Dedifferentiated amniotic fluid mesenchymal stem cell (primary cell): ENCODE results near the gene MTHFD1L.

Experiments used
- DNase-seq: peaks from one replicate; pipeline ENCODE4 v3.0.0-alpha.2; 2016; ENCODE audit errors: extremely low spot score

The MTHFD1L gene

GRCh38 chr6:150866147-150866990 is 867 bp downstream of the MTHFD1L start:
- DNase-seq = peak; percentile 81

DNA sequence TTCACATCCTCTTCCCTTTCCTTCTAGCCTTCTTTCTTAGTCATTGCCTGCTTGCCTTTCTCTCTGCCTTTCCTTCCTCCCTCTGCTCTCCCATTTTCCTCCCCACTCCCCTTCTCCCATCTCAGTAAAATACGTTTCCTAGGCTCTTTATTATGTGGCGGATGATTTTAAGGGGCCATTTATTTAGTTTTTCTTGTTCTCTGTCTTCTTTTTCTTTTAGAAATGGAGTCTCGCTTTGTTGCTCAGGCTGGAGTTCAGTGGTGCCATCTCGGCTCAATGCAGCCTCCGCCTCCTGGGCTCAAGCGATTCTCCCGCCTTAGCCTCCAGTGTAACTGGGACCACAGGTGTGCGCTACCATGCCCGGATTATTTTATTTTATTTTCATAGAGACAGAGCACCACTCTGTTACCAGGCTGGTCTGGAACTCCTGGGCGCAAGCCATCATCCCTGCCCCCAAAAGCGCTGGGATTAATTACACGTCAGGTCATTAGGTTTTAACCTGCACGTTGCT is 1.5 kb downstream of the MTHFD1L start:
- no peak for DNase-seq

- DNase-seq = no peak
Measured at GRCh38 chr6:150868759-150869158, 3.3 kb downstream of the MTHFD1L start.

DNA sequence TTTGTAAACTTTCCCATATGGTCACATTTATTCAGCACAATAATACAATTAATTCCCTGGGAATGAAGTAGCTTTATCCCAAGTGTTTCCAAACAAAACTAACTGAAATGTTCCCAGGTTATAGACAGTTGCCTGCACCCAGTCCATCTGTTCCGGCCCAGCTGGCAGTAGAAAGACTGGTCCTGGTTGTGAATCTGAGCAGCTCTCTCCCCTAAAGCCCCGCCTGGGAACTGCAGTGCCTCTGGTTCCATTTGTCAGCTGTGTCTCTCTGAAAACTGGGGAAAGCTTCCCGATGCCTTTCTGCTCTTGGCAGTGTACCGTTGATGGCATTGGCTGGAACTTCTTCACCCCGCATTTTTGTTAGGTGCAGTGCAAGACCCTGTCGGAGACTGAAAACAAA is 8.7 kb downstream of the MTHFD1L start:
- no peak for DNase-seq

DNA sequence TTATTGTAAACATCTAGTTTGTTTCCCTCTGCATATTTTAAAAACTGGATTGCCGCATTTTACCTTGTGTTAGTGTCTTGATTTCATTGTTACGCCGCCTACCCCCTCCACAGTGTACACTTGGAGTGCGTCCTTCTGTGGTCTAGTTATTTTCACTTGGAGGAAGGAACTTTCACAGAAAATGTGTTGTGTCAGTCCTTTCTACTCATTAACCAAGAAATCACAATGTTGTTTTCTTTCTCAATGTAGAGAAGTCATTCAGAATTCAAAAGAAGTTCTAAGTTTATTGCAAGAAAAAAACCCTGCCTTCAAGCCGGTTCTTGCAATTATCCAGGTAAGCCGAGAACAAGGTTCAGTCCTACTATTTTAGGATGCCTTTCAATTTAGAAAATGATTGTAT is 10.3 kb downstream of the MTHFD1L start:
- DNase-seq = no peak

DNA sequence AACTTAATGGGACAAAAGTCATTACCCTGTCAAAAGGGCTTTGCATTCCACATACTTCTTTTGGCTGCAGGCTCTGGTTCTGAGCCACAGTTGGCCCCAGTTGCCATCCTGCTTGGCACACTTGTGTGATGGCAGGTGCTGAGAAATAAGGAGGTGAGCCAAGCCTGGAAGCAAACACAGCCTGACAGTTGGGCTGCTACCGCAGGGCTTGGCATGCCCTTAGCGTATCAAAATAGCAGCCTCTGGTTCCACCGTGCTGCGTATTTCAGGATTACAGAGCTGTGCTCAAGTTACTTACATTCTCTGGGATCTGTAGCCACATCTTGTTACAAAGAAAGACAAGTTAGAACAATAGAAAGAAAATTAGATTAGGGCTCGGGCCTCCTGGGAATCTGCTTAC is 11.1 kb downstream of the MTHFD1L start:
- no peak for DNase-seq

- DNase-seq = no peak
Measured at GRCh38 chr6:150877928-150878327, 12.4 kb downstream of the MTHFD1L start.

DNA sequence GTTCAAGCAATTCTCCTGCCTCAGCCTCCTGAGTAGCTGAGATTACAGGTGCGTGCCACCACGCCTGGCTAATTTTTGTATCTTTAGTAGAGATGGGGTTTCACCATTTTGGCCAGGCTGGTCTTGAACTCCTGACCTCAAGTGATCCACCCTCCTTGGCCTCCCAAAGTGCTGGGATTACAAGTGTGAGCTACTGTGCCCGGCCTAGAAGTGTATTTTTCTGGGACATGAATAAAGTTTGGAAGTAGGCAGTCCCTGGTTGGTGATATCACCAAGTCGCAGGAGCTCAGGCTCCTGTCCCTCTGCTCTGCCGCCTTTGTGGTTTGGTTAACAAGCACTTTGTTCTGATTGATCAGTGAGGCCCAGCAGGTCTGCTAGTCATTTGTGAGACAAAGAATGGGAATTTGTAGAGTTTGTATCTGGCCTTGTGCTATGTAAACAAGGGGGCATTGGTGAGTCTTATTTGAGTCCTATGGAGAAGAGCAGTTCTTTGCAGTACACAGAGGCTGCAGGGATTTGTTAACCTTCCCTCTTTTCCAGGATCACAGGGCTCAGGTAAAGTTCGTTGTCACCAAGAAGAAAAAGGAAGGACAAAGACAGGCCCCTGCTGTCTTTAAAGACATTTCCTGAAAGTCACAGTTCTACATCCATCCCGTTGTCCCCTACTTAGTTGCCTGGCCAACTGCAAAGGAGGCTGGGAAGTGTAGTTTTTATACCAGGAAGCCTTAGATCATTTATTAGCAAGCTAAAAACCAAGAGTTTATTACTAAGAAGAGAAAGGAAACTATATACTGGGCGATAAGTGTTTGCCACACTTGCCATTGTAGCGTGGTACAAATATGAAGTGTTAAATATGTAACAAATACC is 13.1 kb downstream of the MTHFD1L start:
- DNase-seq = no peak

DNA sequence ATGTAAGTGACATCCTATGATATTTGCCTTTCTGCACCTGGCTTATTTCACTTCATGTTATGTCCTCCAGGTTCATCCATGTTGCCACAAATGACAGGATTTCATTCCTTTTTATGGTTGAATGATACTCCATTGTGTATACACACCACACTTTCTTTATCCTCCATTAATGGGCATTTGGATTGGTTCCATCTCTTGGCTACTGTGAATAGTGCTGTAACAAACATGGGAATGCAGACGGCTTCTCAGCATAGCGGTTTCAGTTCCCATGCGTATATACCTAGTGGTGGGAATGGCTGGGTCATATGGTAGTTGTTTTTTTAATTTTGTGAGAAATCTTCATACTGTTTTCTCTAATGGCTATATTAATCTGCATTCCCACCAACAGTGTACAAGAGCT is 14.8 kb downstream of the MTHFD1L start:
- DNase-seq = no peak

GRCh38 chr6:150881911-150882481 is 16.5 kb downstream of the MTHFD1L start:
- DNase-seq = peak; percentile 89

DNA sequence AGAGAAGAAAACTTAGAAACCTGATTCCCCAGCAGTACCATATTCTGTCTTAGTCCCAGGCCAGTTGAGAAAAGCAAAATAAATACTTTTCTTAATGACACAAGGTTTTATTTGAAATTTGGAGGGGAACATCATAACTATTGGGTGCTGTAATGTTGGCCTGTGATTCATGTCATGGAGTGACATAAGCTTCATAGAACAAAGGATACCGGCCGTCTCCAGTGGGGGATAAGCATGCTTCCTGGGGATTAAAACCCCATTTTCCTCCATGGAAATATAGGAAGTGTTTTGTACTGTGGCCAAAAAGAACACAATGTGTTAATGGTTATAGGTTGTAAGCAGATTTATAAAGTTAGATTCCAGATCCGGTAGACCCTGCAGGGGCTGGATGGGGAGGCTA is 18.0 kb downstream of the MTHFD1L start:
- DNase-seq = no peak

DNA sequence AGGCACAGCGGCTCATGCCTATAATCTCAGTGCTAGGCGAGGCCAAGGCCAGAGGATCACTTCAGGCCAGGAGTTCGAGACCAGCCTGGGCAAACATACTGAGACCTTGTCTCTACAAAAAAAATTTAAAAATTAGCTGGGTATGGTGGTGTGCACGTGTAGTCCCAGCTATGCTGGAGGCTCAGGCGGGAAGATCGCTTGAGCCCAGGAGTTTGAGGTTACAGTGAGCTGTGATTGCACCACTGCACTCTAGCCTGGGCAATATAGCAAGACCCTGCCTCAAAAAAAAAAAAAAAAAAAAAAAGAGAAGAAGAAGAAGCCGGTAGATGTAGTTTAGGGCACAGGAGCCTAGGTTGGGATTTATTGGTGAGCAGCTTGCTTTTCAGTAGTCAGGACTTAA is 20.7 kb downstream of the MTHFD1L start:
- DNase-seq = no peak

DNA sequence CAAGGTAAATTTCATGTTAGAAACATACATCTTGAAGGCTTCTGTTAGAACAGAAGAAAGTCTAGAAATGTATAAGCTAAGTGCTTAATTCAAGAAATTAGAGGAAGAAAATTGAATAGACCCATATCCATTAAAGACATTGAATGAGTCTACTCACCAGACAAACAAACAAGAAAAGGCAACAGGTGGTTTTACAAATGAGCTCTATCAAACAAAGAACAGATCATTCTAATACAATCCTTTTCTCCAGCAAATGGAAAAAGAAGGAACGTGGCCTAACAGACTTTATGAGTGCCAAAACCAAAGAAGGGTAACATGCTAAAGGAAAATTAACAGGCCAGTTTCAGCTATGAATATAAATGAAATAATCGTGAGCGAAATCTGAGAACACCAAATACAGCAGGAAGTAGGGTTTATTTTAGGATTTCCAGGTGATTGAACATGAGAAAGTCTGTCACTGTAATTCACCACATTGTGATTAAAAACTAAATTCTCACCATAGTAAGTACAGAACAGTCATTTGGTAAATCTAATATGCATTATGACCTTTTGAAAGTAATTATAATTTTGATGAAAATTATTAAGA is 22.6 kb downstream of the MTHFD1L start:
- no peak for DNase-seq

GRCh38 chr6:150890346-150890745 is 24.8 kb downstream of the MTHFD1L start:
- DNase-seq = no peak

- peak; percentile 83 for DNase-seq
Measured at GRCh38 chr6:150891888-150892485, 26.5 kb downstream of the MTHFD1L start.

- DNase-seq = no peak
Measured at GRCh38 chr6:150894191-150894744, 28.8 kb downstream of the MTHFD1L start.

DNA sequence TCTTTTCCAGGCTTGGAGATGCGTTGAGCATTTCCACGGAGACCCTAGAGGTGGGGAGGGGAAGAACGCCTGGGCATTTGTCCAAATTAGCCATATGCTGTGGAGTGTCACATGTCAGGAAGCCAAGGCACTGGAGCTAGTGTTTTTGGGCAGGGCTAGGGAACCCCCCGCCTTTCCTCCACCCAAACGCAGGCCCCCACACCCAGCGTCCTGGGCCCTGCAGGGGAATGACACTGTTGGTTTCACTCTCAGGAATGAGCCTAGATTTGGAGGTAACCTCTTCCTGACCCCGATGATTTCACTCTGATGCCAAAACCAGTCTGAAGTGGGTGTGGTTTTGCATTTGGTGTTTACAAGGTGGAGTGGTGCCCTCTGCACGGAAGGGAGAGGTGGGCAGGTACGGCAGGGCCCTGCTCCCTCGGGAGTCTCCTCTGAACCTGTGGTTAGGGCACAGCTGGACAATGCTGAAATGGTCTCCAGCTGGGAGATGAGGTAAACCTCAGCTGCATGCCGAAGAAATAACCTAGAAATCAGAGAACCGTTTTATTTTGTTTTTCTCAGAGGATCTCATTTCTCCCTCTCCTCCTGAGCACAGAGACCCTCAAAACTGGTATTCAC is 29.5 kb downstream of the MTHFD1L start:
- no peak for DNase-seq

DNA sequence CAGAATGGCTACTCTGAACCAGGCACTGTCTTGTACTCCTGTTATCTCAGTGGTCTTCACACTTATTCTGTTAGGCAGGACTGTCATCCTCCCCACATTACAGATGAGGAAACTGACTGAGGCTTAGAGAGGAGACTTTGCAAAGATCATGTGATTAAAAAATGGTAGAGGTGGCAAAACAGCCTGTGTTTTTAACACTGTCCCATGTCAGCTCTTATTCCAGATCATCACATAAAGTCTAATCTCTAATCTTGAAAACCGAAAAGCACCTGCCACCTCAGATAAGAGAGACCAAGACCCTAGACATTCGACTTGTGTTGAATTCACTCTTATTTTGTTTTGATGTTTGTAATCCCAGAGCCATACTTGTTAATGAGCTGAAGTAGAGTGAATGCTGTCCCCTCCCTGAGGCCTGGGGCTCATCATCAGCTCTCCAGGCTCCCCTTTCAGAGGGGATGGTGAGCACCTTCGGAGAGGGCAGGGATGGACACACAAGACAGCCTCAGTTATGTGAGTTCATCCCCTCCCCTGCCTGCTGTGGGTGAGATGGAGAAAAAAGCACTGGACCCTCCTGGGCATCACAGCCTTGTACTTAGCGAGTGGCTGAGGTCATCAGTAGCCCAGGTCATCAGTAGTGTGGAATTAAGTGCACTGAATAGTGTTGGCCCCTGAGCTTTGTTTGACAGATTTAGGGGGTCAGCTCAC is 30.6 kb downstream of the MTHFD1L start:
- DNase-seq = no peak

DNA sequence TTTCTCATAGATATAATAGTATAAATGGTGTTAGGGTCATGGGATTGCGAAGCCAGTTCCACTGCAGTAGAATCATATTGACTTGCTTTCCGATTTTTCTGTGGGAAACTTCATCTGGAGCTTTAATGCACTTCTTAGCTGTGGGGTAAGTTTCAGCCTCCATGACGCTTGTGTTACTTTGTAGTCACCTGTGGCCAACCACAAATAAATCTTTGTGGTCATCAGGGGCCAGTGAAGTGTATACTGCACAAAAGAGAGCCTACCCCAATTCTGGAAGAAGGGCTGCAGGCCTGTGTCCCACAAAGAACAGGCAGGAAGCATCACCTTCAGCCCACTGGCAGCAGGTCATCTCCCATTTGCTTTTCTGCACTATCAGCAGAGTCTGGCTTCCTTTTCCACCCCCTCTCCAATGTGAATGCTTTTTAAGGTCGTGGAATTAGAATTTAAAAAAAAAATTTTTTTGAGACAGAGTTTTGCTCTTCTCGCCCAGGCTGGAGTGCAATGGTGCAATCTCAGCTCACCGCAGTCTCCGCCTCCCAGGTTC is 32.0 kb downstream of the MTHFD1L start:
- no peak for DNase-seq
